Urothelium cell line (cell line): Measurements from ENCODE around the gene SLC25A41.

Experiments
- DNase-seq: peaks from one replicate; pipeline ENCODE4 v3.0.0; 2011; ENCODE audit warnings: low spot score, mixed read lengths
- FAIRE-seq: peaks from 2 replicates; lab custom pipeline; 2011; peaks lifted over from hg19 to GRCh38; lab: Jason Lieb, UNC

Gene SLC25A41

GRCh38 chr19:6460099-6460884 lies 26.7 kb upstream of the SLC25A41 start:
- peak; percentile 94 for DNase-seq
- no peak for FAIRE-seq

GRCh38 chr19:6459262-6460098 lies 25.9 kb upstream of the SLC25A41 start, which contains the start of gene SLC25A23:
SLC25A23 (minus strand) TSS chr19:6459792; CDS start chr19:6459628, 164 bp downstream.
- DNase-seq (peak; percentile 79), FAIRE-seq (peak; percentile 9)

- DNase-seq (peak; percentile 27), FAIRE-seq (no peak)
These were observed 25.2 kb upstream of the SLC25A41 start for GRCh38 chr19:6458695-6459261.

GRCh38 chr19:6457958-6458694 lies 24.6 kb upstream of the SLC25A41 start:
- DNase-seq (no peak), FAIRE-seq (no peak)

- FAIRE-seq (no peak), DNase-seq (no peak)
These were observed 22.4 kb upstream of the SLC25A41 start for GRCh38 chr19:6455924-6456323.

GRCh38 chr19:6453951-6454565 lies 20.5 kb upstream of the SLC25A41 start:
- no peak for FAIRE-seq
- no peak for DNase-seq

- no peak for FAIRE-seq
- no peak for DNase-seq
These were observed 19.3 kb upstream of the SLC25A41 start for GRCh38 chr19:6452899-6453298.

- FAIRE-seq (no peak), DNase-seq (no peak)
These were observed 18.7 kb upstream of the SLC25A41 start for GRCh38 chr19:6452223-6452614.

- DNase-seq: no peak
- FAIRE-seq: no peak
These were observed 18.1 kb upstream of the SLC25A41 start for GRCh38 chr19:6451583-6452222.

GRCh38 chr19:6450166-6450565 lies 16.6 kb upstream of the SLC25A41 start:
- DNase-seq: no peak
- FAIRE-seq: no peak

- DNase-seq (no peak), FAIRE-seq (no peak)
These were observed 14.5 kb upstream of the SLC25A41 start for GRCh38 chr19:6448045-6448444.

GRCh38 chr19:6446452-6446851 lies 12.9 kb upstream of the SLC25A41 start:
- no peak for FAIRE-seq
- DNase-seq: no peak

- no peak for FAIRE-seq
- no peak for DNase-seq
These were observed 10.4 kb upstream of the SLC25A41 start for GRCh38 chr19:6443986-6444385.

- no peak for FAIRE-seq
These were observed 8.6 kb upstream of the SLC25A41 start for GRCh38 chr19:6442087-6442688.

GRCh38 chr19:6440905-6441304 lies 7.3 kb upstream of the SLC25A41 start:
- DNase-seq (no peak), FAIRE-seq (no peak)

More at GRCh38 chr19:6442087-6442688, 8.6 kb upstream of the SLC25A41 start:
- DNase-seq: no peak

GRCh38 chr19:6439743-6440142 lies 6.2 kb upstream of the SLC25A41 start:
- FAIRE-seq (no peak), DNase-seq (no peak)

- DNase-seq (no peak), FAIRE-seq (no peak)
These were observed 398 bp downstream of the SLC25A41 start for GRCh38 chr19:6433165-6433564.

GRCh38 chr19:6431891-6432290 lies 1.7 kb downstream of the SLC25A41 start:
- DNase-seq (no peak), FAIRE-seq (no peak)

- DNase-seq: no peak
- no peak for FAIRE-seq
These were observed 3.9 kb downstream of the SLC25A41 start for GRCh38 chr19:6429419-6430221.
